Osteoblast (primary cell): ENCODE results near the gene FAM78B. TPM values are rescaled to one million over a fixed set of nuclear protein-coding genes. Genes with fewer than 3 reads are reported as not detected.

Source experiments
- DNase-seq: peaks from one replicate; pipeline ENCODE4 v3.0.0; 2011; ENCODE audit warnings: low spot score, mixed read lengths; ENCODE audit not compliant: insufficient read length; ENCODE audit errors: missing footprints
- H2AFZ ChIP-seq: 2 replicates; pipeline ENCODE4 v1.6.0; 2011; ENCODE audit warnings: mild to moderate bottlenecking, low read length
- H3K27ac ChIP-seq: 2 replicates; pipeline ENCODE4 v1.5.1; 2011; ENCODE audit warnings: mild to moderate bottlenecking, low read depth, low read length, moderate library complexity
- H3K27me3 ChIP-seq: 2 replicates; pipeline ENCODE4 v1.6.0; 2012; ENCODE audit warnings: mild to moderate bottlenecking, control low read depth, inconsistent platforms, low read length, moderate library complexity; ENCODE audit not compliant: insufficient read depth
- H3K36me3 ChIP-seq: 2 replicates; pipeline ENCODE4 v1.5.1; 2011; ENCODE audit warnings: mild to moderate bottlenecking, low read length, control low read depth, moderate library complexity; ENCODE audit not compliant: insufficient read depth
- H3K4me1 ChIP-seq: 2 replicates; pipeline ENCODE4 v1.5.1; 2011; ENCODE audit warnings: mild to moderate bottlenecking, low read length, control low read depth, moderate library complexity; ENCODE audit not compliant: insufficient read depth
- H3K4me2 ChIP-seq: 2 replicates; pipeline ENCODE4 v1.6.0; 2011; ENCODE audit warnings: mild to moderate bottlenecking, low read length; ENCODE audit not compliant: insufficient read depth
- H3K4me3 ChIP-seq: fragments of 200-600 bp; sonication (generic); 3 replicates; pipeline ENCODE4 v1.5.1; 2012; ENCODE audit warnings: mild to moderate bottlenecking, low read length, inconsistent platforms; ENCODE audit not compliant: insufficient read depth
- H3K79me2 ChIP-seq: 2 replicates; pipeline ENCODE4 v1.6.0; 2012; ENCODE audit warnings: mild to moderate bottlenecking, low read length, control low read depth, inconsistent platforms; ENCODE audit not compliant: insufficient read depth
- H3K9me3 ChIP-seq: 2 replicates; pipeline ENCODE4 v1.5.1; 2011; ENCODE audit warnings: low read depth, low read length, control low read depth
- H4K20me1 ChIP-seq: 2 replicates; pipeline ENCODE4 v1.6.0; 2012; ENCODE audit warnings: mild to moderate bottlenecking, low read length, control low read depth; ENCODE audit not compliant: insufficient read depth
- total RNA-seq: library from RNA; depleted of rRNA; stranded (reverse); fragments of >200 nt; gene quantifications from 2 replicates; pipeline ENCODE4 v1.2.3, GENCODE V29; 2012
- TF ChIP-seq, protein P1 (sequence below): IDR thresholded peaks from 2 replicates; pipeline ENCODE4 v1.5.1; 2011; ENCODE audit warnings: mild to moderate bottlenecking, low read depth, low read length, moderate library complexity; ENCODE audit errors: extremely low read depth

FAM78B gene
- total RNA-seq, 1 donor, result 0.36 TPM

GRCh38 chr1:166064313-166064926 is 102.4 kb downstream of the FAM78B start:
- H3K4me3 ChIP-seq, result no peak overlapping the region
- no peak overlapping the region for H3K4me2 ChIP-seq
- DNase-seq, result no peak
- no peaks in the 10 kb centered on the region for H3K36me3 ChIP-seq
- no peak overlapping the region for H3K27ac ChIP-seq
- no peaks in the 10 kb centered on the region for H3K79me2 ChIP-seq
- H3K27me3 ChIP-seq, result no peaks in the 10 kb centered on the region
- H4K20me1 ChIP-seq, result no peaks in the 10 kb centered on the region
- no peaks in the 10 kb centered on the region for H3K4me1 ChIP-seq
- H2AFZ ChIP-seq, result no peak overlapping the region
- no peaks in the 10 kb centered on the region for H3K9me3 ChIP-seq
- TF ChIP-seq, protein P1, sequence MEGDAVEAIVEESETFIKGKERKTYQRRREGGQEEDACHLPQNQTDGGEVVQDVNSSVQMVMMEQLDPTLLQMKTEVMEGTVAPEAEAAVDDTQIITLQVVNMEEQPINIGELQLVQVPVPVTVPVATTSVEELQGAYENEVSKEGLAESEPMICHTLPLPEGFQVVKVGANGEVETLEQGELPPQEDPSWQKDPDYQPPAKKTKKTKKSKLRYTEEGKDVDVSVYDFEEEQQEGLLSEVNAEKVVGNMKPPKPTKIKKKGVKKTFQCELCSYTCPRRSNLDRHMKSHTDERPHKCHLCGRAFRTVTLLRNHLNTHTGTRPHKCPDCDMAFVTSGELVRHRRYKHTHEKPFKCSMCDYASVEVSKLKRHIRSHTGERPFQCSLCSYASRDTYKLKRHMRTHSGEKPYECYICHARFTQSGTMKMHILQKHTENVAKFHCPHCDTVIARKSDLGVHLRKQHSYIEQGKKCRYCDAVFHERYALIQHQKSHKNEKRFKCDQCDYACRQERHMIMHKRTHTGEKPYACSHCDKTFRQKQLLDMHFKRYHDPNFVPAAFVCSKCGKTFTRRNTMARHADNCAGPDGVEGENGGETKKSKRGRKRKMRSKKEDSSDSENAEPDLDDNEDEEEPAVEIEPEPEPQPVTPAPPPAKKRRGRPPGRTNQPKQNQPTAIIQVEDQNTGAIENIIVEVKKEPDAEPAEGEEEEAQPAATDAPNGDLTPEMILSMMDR, result no peak

GRCh38 chr1:166063701-166064100 is 103.1 kb downstream of the FAM78B start:
- DNase-seq, result no peak
- Histone ChIP-seq H3K4me3 (no peak overlapping the region), H3K4me2 (no peak overlapping the region), H3K27me3 (no peaks in the 10 kb centered on the region), H4K20me1 (no peaks in the 10 kb centered on the region), H3K9me3 (no peaks in the 10 kb centered on the region), H3K27ac (no peak overlapping the region), H3K4me1 (no peaks in the 10 kb centered on the region), H3K36me3 (no peaks in the 10 kb centered on the region), H2AFZ (no peak overlapping the region), H3K79me2 (no peaks in the 10 kb centered on the region)
- TF ChIP-seq, protein P1, result no peak

GRCh38 chr1:166062421-166063070 is 104.3 kb downstream of the FAM78B start:
- H2AFZ ChIP-seq, result no peak overlapping the region
- no peak overlapping the region for H3K4me3 ChIP-seq
- H3K4me1 ChIP-seq, result no peaks in the 10 kb centered on the region
- H3K9me3 ChIP-seq, result no peaks in the 10 kb centered on the region
- H3K36me3 ChIP-seq, result no peaks in the 10 kb centered on the region
- H3K4me2 ChIP-seq, result no peak overlapping the region
- no peaks in the 10 kb centered on the region for H3K27me3 ChIP-seq
- H4K20me1 ChIP-seq, result no peaks in the 10 kb centered on the region
- no peaks in the 10 kb centered on the region for H3K79me2 ChIP-seq
- no peak overlapping the region for H3K27ac ChIP-seq
- DNase-seq, result no peak
- TF ChIP-seq, protein P1, result no peak

- no peaks in the 10 kb centered on the region for H3K9me3 ChIP-seq
- no peaks in the 10 kb centered on the region for H3K4me1 ChIP-seq
- H3K27ac ChIP-seq, result no peak overlapping the region
- TF ChIP-seq, protein P1, result no peak
- H3K4me3 ChIP-seq, result no peak overlapping the region
- no peaks in the 10 kb centered on the region for H3K79me2 ChIP-seq
- H3K36me3 ChIP-seq, result no peaks in the 10 kb centered on the region
- no peak overlapping the region for H2AFZ ChIP-seq
- no peak for DNase-seq
- H3K27me3 ChIP-seq, result no peaks in the 10 kb centered on the region
- H4K20me1 ChIP-seq, result no peaks in the 10 kb centered on the region
- no peak overlapping the region for H3K4me2 ChIP-seq
Measured at GRCh38 chr1:166057650-166058049, 109.2 kb downstream of the FAM78B start.
